Liver (tissue), 3 donors: ENCODE results near the gene CXCR6.

Experiments
- RXRA ChIP-seq, 2 donors: IDR thresholded peaks; 2 replicates each; pipeline ENCODE4 v1.6.1; 2017 to 2018; ENCODE audit warnings: antibody characterized with exemption in 2 of 2, mild to moderate bottlenecking in 1 of 2
- TAF1 ChIP-seq: conservative IDR thresholded peaks from 2 replicates; pipeline ENCODE4 v1.6.1; 2016; ENCODE audit warnings: antibody characterized with exemption, mild to moderate bottlenecking
- YY1 ChIP-seq: IDR thresholded peaks from 2 replicates; pipeline ENCODE4 v1.6.1; 2016; ENCODE audit warnings: antibody characterized with exemption, mild to moderate bottlenecking
- TF ChIP-seq, protein P1 (sequence below): IDR thresholded peaks from 2 replicates; pipeline ENCODE4 v1.6.1; 2016; ENCODE audit warnings: antibody characterized with exemption, mild to moderate bottlenecking
- TF ChIP-seq, protein P2 (sequence below): fragments of 150-350 bp; IDR thresholded peaks from 2 replicates; pipeline ENCODE4 v1.5.1; 2017; ENCODE audit warnings: improper control_type of control experiment, low read depth, low read length; ENCODE audit not compliant: missing input control
- TF ChIP-seq, protein P3 (sequence below): IDR thresholded peaks from 2 replicates; pipeline ENCODE4 v1.6.1; 2016; ENCODE audit warnings: antibody characterized with exemption
- donor health status: healthy.
- donor health status: healthy.

DNA sequence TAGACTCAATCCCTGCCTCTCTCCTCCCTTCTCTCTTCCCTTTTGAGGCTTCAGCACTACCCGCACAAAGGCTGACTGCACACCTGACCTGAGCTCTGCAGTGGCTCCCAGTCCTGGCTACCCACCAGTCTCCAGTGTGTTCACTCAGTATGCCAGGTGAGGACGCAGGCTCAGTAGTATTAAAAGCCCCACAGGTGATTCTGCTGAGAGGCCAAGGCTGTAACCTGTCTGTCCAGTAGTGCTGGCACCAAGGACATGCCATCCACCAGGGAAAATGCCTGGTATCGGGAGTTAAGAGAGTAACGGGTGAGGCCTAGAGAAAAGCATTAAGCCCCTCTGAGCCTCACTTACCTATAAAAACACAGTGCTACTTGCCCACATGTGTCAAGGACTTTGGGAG is 31.4 kb downstream of the CXCR6 start:
- TF ChIP-seq, protein P1, sequence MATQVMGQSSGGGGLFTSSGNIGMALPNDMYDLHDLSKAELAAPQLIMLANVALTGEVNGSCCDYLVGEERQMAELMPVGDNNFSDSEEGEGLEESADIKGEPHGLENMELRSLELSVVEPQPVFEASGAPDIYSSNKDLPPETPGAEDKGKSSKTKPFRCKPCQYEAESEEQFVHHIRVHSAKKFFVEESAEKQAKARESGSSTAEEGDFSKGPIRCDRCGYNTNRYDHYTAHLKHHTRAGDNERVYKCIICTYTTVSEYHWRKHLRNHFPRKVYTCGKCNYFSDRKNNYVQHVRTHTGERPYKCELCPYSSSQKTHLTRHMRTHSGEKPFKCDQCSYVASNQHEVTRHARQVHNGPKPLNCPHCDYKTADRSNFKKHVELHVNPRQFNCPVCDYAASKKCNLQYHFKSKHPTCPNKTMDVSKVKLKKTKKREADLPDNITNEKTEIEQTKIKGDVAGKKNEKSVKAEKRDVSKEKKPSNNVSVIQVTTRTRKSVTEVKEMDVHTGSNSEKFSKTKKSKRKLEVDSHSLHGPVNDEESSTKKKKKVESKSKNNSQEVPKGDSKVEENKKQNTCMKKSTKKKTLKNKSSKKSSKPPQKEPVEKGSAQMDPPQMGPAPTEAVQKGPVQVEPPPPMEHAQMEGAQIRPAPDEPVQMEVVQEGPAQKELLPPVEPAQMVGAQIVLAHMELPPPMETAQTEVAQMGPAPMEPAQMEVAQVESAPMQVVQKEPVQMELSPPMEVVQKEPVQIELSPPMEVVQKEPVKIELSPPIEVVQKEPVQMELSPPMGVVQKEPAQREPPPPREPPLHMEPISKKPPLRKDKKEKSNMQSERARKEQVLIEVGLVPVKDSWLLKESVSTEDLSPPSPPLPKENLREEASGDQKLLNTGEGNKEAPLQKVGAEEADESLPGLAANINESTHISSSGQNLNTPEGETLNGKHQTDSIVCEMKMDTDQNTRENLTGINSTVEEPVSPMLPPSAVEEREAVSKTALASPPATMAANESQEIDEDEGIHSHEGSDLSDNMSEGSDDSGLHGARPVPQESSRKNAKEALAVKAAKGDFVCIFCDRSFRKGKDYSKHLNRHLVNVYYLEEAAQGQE = no peak
- TF ChIP-seq, protein P2, sequence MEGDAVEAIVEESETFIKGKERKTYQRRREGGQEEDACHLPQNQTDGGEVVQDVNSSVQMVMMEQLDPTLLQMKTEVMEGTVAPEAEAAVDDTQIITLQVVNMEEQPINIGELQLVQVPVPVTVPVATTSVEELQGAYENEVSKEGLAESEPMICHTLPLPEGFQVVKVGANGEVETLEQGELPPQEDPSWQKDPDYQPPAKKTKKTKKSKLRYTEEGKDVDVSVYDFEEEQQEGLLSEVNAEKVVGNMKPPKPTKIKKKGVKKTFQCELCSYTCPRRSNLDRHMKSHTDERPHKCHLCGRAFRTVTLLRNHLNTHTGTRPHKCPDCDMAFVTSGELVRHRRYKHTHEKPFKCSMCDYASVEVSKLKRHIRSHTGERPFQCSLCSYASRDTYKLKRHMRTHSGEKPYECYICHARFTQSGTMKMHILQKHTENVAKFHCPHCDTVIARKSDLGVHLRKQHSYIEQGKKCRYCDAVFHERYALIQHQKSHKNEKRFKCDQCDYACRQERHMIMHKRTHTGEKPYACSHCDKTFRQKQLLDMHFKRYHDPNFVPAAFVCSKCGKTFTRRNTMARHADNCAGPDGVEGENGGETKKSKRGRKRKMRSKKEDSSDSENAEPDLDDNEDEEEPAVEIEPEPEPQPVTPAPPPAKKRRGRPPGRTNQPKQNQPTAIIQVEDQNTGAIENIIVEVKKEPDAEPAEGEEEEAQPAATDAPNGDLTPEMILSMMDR = no peak
- TF ChIP-seq YY1 (no peak), TAF1 (no peak), RXRA (IDR thresholded peaks at IDR 0.05) (no peak)
- TF ChIP-seq, protein P3, sequence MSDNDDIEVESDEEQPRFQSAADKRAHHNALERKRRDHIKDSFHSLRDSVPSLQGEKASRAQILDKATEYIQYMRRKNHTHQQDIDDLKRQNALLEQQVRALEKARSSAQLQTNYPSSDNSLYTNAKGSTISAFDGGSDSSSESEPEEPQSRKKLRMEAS = no peak
